Activated CD8-positive, alpha-beta memory T cell treated with anti-CD3 and anti-CD28 coated beads for 36 hours (primary cell): ENCODE data around the gene DUSP7. TPM values are rescaled to one million over a fixed set of nuclear protein-coding genes. Genes with fewer than 3 reads are reported as not detected.

Experiments
- CTCF ChIA-PET: fragments of 350-600 bp; sonication (Branson Sonifier 250); formaldehyde crosslinking; loops from one replicate; lab custom pipeline; 2021; ENCODE audit warnings: antibody characterized with exemption; lab: Charles Lee
- POLR2A ChIA-PET: fragments of 350-600 bp; sonication (Branson Sonifier 250); formaldehyde crosslinking; loops from one replicate; lab custom pipeline; 2021; ENCODE audit warnings: antibody characterized with exemption; lab: Charles Lee
- total RNA-seq, 2 experiments: library from RNA; stranded (reverse); gene quantifications; one replicate each; pipeline ENCODE4 v1.2.3, GENCODE V29; 2021

DUSP7 gene
- total RNA-seq, 2 experiments from 2014 or later: 26.5 to 26.8 TPM

- POLR2A ChIA-PET: no interaction called here
- CTCF ChIA-PET: interaction anchor here (0.6 kb wide), 1 partner anchor 11 kb away, joined by 3 read pairs; no protein-coding TSS in a partner anchor
Measured at GRCh38 chr3:52088445-52089367, 32.3 kb upstream of the DUSP7 start.

- POLR2A ChIA-PET: no interaction called here
- CTCF ChIA-PET: interaction anchor here (0.9 kb wide), 1 partner anchor 35 kb away, joined by 3 read pairs; no protein-coding TSS in a partner anchor
Measured at GRCh38 chr3:52087731-52088130, 31.4 kb upstream of the DUSP7 start.

DNA sequence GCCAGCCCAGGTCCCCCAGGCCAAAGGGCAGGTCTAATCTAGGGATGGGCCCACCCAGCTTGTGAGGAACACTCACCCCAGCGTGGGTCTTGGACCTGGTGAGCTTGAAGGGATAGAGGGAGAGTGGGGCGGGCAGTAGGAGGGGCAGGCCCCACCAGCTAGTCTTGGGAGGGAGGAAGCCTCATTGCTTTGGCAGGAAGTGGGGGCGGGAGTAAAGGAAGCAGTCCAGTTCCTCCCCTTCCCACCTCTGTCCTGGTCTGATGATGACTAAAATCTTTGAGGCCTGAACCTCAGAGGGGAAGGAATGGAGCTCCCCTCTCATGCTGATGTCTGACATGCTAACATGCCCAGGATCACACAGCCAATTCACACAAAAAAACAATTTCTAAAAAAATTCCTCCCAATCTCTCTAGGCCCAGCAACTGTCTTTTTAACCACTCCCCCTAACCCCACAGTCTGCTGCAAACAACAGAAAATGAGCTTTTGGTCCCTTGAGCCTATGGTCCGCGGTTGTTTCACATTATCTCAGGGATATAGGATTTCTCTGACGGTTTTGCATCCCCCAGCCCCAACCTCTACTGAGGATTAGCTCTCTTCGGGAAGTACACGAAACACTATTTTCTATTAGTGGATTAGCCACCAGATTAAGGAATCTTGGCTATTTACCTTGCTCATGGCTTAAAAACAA lies 30.7 kb upstream of the DUSP7 start:
- POLR2A ChIA-PET: no interaction called here
- CTCF ChIA-PET: interaction anchor here (0.9 kb wide), 1 partner anchor 34 kb away, joined by 3 read pairs; no protein-coding TSS in a partner anchor

DNA sequence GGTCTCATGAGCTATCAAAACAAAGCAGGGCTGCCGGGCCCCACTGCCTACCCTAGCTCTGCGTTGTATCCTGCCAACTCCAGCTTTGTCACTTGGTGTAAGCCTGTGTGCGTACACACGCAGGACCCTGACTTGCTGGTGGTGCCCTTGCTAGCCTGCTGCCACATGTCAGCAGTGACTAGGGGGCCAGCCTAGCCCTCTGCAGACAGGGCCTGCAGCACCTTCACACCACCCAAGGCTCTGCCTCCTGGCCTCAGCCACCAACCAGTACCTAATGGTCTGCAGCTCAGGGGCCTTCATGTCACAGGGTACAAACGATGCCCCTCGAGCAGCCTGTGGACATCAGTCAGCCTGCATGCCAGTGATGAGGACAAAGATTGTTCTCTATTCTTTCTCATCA lies 30.1 kb upstream of the DUSP7 start:
- POLR2A ChIA-PET: no interaction called here
- CTCF ChIA-PET: interaction anchor here (2.1 kb wide), 1 partner anchor 84 kb away, joined by 12 read pairs; no protein-coding TSS in a partner anchor

GRCh38 chr3:52085681-52086282 lies 29.4 kb upstream of the DUSP7 start:
- POLR2A ChIA-PET: no interaction called here
- CTCF ChIA-PET: interaction anchor here (2.1 kb wide), 1 partner anchor 84 kb away, joined by 12 read pairs; no protein-coding TSS in a partner anchor

GRCh38 chr3:52084954-52085680 lies 28.7 kb upstream of the DUSP7 start:
- ChIA-PET POLR2A (no interaction called here), CTCF (interaction anchor here (2.1 kb wide), 1 partner anchor 83 kb away, joined by 12 read pairs; no protein-coding TSS in a partner anchor)

GRCh38 chr3:52084216-52084945 lies 28.0 kb upstream of the DUSP7 start:
- POLR2A ChIA-PET: no interaction called here
- CTCF ChIA-PET: interaction anchor here (2.1 kb wide), 1 partner anchor 82 kb away, joined by 12 read pairs; no protein-coding TSS in a partner anchor

DNA sequence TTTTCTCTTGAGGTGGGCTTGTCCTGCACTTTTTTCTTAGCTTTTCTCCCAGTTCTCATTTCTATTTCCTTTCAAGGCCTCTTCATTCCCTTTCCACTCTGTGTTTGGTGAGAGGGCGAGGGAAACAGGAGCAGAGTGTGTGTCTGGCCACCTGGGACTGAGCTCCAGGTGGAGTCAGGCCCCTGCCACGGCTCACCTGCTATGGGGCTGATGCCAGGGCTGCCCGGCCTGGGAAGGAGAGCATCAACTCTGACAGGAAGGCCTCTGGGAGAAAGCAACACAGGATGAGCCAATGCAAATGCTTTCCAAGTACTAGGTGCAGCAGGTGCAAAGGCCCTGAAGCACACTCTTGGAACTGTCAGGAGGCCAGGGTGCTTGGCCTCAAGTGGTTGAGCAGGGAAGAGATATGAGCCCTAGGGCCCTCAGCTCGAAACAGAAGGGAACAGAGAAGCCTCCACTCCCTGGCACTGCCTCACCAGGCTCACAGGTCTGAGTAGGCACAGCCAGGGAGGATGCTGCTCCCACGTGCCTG lies 27.3 kb upstream of the DUSP7 start:
- CTCF ChIA-PET: no interaction called here

DNA sequence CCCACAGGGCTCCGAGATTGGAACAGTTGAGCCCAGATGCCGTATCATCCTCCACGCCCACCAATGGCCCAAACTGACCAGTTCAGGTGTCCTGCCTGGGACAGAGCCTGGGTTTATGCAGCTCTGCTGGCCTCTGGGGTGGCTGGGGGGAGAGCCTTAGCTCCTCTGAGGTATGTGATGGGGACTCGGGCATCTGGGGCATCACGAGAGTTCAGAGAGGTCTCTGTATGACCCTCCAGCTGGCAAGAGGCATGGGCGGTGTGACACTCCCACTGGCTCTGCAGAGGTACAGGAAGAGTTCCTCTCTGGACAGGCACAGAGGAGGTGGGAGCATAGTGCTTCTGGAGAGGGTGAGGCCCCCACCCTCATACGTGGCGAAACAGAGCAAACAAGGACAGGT lies 26.6 kb upstream of the DUSP7 start:
- ChIA-PET POLR2A (no interaction called here), CTCF (no interaction called here)

More for the DNA sequence above, 27.3 kb upstream of the DUSP7 start:
- POLR2A ChIA-PET: no interaction called here

- ChIA-PET CTCF (no interaction called here), POLR2A (no interaction called here)
Measured at GRCh38 chr3:52080830-52081719, 24.7 kb upstream of the DUSP7 start.

DNA sequence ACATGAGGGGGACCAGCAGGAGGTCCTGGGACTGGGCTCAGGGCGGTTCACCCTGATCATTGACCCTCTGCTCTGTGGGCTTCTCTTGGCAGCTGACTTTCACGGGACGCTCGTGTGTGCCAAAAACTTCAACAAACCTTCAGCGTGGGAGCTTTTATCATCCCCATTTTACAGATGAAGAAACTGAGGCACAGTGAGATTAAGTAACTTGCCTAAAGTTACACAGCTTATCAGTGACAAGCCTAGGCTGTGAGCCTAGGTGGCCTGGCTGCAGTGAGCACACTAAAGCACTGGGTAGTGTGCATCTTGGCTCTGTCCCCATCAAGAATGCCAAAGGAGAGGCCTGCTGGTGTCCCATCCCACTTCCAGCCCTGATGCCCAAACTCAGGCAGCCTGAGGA lies 23.6 kb upstream of the DUSP7 start:
- ChIA-PET CTCF (no interaction called here), POLR2A (no interaction called here)

DNA sequence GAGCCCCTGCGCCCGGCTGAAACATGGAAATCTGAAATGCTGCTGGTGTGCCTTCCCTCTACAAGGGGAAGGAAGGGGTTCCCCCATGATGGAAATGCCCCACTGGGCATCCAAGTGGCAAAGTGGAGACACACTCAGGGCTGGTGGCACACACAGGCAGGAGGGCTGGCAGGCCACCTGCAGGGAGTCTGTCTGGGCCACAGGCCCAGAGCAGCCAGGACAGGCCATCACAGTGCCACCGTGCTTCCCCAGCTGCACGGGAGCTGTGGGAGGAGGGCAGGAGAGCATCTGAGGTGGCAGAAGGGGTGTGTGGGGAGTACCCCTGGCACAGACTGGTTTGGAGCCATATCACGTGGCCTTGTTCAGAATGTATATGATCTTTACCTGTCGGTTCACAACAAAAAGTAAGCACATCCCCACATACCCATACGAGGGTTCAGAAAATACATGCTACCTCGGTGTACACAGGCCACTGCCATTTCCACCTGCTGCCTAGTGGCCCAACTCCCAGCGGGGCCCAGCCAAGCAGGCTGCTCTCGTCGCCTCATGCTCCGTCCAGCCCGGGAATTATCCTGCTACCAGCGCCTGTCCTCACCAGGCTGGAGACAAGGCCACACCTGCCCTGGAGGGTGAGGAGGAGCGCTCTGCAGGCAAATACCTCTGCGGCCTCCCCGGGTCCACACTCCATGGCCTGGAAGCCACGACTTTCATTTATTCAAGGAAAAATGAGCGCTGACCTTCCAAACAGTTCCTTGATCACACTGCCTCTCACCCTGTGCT lies 22.6 kb upstream of the DUSP7 start:
- CTCF ChIA-PET: interaction anchor here (1.2 kb wide), 1 partner anchor 10 kb away, joined by 3 read pairs; no protein-coding TSS in a partner anchor
- POLR2A ChIA-PET: no interaction called here

- CTCF ChIA-PET: interaction anchor here (1.2 kb wide), 1 partner anchor 11 kb away, joined by 3 read pairs; no protein-coding TSS in a partner anchor
- POLR2A ChIA-PET: no interaction called here
Measured at GRCh38 chr3:52077925-52078324, 21.6 kb upstream of the DUSP7 start.

- ChIA-PET POLR2A (no interaction called here), CTCF (interaction anchor here (1.2 kb wide), 1 partner anchor 12 kb away, joined by 3 read pairs; no protein-coding TSS in a partner anchor)
Measured at GRCh38 chr3:52076896-52077780, 20.8 kb upstream of the DUSP7 start.

- CTCF ChIA-PET: no interaction called here
- POLR2A ChIA-PET: no interaction called here
Measured at GRCh38 chr3:52073490-52073889, 17.1 kb upstream of the DUSP7 start.
